Activated T-cell treated with anti-CD3 and anti-CD28 coated beads, Interleukin-2, amount 50 U/mL, for 1 hour (primary cell): ENCODE measurements around the gene MVB12B.

ENCODE experiments used
- DNase-seq: peaks from one replicate; pipeline ENCODE4 v3.0.0-alpha.2; 2020

Gene MVB12B

GRCh38 chr9:126499005-126499910 lies 172.6 kb downstream of the MVB12B start:
- peak; percentile 68 for DNase-seq

DNA sequence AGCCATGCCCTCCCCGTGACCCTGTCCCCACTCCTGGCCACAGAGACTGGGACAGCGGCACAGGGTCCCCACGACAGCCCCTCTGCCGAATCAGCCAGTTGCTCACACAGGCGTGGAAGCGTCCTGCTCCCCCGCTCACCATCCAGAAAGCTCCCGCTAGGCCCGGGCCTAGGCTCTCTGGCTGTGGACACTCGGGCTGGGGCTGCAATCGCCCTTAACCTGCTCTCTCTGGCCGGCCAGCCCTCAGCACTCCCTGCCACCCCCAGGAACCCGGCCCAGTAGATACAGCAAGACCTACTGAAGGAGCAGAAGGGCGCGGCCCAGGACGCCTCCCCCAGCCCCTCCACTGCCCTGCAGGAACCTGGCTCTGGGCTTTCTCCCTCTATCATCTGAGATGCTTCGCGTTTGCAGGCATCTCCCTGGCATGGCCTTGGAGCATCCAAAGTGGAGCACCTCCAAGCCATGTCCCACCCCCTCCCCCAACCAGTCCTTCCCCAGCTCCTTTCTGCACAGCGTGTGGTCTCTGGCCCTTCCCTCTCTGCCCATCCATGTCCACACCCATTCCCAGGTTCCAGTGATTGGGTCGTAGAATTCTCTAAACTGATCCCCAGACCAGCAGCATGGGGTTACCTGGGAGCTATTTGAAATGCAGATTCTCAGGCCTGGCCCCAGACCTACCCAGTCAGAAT lies 173.4 kb downstream of the MVB12B start:
- DNase-seq: no peak

GRCh38 chr9:126500600-126501382 lies 174.2 kb downstream of the MVB12B start:
- peak; percentile 74 for DNase-seq

DNA sequence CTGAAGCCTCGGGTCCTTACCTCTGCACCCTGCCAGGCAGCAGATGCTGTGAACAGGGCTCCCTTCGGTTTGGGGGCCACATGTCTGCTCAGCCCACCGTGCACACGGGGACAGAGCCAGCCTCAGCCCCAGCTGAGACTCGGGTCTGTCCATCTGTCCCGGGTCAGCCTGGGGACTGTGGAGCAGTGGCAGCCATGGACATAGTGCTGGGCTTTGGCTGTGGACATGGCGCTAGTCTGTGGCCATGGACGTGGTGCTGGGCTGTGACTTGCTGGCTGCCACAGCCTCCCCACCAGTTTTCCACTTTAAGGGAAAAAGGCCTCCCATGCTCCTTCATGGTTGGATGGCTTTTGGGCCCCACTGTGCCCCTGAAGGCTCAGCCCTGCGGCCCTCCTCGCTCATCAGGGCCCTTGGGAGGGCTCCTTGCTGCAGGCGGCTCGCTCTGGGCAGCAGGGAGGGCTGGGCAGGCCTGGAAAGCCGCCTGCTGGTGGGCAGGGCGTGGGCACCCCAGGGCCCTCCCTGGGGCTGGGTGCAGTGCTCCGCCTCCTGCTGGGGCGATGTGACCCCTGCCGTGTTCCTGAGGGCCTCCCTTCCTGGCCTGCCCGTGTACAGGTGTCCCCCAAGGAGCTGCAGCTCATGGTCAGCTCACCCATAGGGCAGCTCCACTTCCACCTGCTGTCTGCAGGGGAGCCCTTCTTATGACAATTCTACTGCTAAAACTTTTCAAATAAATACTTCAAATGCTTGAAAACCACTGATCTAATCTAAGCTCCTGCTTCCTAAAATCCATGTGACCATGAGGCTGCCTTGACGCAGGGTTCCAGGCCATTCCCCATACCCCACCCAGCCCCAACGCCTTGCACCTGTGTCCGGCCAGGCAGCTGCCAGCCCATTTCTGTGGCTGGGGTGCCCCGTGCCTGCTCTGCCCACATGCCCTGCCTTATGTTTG lies 175.0 kb downstream of the MVB12B start:
- DNase-seq: no peak

DNA sequence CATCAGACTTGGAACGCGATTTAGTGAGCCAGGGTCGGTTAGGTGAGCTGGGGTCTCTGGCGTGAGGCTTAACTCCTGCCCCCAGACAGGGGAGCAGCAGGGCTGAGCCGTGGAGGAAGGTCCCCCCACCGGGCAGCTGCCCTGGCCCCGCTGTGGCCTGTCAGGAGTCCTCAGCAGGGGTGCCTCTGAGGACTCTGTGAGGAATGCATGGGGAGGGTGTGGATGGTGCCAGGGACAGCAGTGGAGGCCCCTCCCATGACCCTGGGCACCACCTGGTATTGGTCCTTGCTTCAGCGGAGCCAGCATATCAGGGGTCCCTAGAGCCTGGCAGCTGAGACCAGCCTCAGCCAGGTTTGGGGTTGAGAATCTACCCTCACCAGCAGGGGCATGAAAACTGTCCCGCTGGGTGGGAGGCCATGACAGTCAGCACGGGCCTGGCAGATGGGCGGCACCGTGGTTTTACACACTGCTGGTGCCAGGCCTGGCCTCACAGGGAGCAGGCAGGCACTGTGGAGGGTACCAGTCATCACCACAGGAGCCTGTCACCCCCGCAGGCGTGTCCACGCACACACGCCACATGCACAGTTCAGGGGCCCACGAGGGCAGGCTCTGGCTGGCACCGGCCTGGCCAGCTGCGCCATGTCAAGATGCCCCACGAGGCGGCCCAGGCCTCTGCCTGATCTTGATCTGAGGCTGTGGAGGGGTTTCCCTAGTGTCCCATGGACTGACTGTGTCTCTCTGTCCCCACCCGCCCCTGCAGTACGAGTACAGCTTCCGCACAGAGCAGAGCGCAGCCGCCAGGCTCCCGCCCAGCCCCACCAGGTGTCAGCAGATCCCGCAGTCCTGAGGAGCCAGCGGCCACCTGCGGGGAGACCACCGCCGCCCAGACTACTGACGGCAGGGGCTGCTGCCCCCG lies 176.0 kb downstream of the MVB12B start:
- no peak for DNase-seq

DNA sequence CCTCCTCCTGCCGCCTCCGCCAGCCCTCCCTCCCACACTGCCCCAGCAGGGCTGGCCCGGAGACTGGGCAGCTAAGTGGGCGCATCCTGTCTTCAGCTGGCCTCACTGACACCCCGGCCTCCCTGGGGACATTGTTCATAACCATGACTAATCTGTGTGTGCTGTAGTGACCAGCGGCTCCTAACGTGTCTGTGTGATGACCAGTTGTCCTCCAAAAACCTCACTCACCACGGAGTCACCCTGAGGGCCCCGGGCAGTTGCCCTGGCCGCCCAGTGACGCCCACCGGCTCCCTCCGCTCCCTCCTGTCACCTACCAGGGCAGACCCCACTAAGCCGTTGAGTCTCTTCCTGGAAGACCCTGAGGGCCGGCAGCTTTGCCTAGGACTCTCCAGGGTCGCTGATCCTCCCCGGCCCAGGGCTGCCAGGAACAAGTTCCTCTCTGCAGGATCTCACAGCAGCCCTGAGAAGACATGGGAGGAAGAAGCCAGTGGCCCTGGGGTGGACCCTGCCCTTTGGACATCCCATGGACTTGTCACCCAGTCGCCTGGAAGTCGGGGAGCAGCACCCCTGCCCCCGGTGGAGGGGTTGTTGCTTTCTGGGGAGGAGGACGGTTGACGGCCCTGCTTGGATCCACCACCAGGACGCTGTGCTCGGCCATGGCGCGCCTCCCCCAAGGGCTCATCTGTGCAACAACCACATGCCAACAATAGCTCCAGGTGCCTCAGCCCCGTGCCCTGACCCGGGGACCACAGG lies 176.9 kb downstream of the MVB12B start:
- DNase-seq: no peak

- no peak for DNase-seq
These were observed 177.7 kb downstream of the MVB12B start for GRCh38 chr9:126504086-126504976.

DNA sequence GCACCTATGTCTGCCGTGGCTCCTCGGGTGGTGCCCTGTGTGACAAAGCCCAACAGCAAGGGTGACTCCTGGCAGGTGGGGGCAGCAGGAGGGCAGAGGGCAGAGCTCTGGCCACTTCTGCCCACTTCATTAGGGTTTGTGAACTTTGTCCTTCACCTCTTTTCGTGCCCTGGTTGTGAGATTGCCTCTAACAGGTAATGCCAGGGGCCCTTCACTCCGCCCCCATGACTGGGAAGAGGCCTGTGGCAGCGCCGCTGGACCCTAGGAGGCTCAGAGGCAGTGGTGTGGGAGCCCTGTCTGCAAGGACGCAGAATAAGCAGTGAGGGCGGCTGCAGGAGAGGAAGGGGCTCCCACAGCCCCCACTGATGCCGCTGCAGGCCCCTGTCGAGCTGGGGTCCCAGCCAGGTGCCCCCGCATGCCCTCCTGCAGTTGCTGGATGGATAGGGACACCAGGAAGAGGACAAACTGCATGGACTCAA lies 178.4 kb downstream of the MVB12B start:
- no peak for DNase-seq

DNA sequence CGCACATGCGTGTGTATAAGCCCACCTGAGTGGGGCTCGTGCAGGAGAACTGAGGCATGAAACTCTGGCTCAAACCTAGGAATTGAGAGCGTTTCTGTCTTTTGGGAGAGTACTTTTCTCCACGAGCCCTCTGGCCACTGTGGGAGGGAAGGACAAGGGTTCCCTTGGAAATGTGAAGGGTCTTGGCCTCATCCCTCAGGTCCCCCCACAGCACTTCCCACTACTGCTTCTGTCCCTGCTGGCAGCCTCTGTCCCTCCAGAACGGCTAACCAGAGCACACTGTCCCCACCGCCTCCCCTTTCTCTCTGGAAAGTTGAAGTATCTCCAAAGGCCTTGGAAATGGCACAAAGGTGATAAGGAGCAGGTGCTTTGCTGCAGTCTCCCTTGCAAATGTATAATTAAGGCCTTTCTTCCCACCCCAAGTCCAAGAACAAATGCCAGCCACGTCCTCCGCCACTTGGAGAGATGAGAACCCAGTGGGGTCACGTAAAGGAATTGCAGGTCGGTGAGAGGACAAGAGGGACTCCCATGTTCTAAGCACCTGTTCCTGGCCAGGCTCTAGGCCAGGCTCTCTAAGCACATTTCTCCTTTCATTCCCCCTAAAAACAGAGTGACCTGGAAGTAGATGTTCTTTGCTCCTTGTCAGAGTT lies 179.2 kb downstream of the MVB12B start:
- no peak for DNase-seq

- DNase-seq: no peak
These were observed 180.0 kb downstream of the MVB12B start for GRCh38 chr9:126506361-126507317.

GRCh38 chr9:126507318-126508109 lies 180.9 kb downstream of the MVB12B start:
- no peak for DNase-seq

GRCh38 chr9:126508171-126508591 lies 181.6 kb downstream of the MVB12B start:
- no peak for DNase-seq

- DNase-seq: no peak
These were observed 182.3 kb downstream of the MVB12B start for GRCh38 chr9:126508928-126509327.

- no peak for DNase-seq
These were observed 183.1 kb downstream of the MVB12B start for GRCh38 chr9:126509718-126510117.

- DNase-seq: no peak
These were observed 183.9 kb downstream of the MVB12B start for GRCh38 chr9:126510564-126510963.

GRCh38 chr9:126511411-126511810 lies 184.8 kb downstream of the MVB12B start:
- no peak for DNase-seq
